ENCODE results near the gene HDHD3.
"Not testable (repeated sequence)": the region's sequence is repeated elsewhere in the genome, so short reads cannot be mapped to it uniquely, and the experiment has no call there.

The HDHD3 gene

GRCh38 chr9:113376634-113377567, at the start of gene HDHD3:
TSS of gene HDHD3 (minus strand) at chr9:113376986. CDS start at chr9:113374354, 2,632 bp downstream.
- peak; percentile 71 for DNase-seq (ENCODE audit: low read depth)

DNA sequence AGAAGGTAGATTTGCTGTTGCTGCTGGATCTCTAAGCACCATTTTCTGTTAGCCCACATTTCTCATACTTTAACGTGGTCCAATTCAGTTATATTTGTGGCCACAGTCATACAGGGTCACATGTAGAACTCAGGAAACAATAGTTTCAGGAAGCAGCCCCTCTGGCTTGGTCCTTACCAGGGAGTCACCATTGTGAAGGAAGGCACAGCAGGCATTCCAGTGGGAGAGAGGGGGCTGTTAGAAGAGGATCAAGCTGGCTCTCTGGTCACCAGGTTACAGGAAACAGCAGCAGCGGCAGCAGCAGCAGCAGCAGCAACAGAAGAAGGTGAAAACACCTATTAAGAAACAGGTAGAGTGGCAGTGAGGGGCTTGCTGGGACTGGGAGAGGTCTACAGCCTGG, 48.3 kb upstream of the HDHD3 start:
- DNase-seq (ENCODE audit: low read depth), result no peak

DNA sequence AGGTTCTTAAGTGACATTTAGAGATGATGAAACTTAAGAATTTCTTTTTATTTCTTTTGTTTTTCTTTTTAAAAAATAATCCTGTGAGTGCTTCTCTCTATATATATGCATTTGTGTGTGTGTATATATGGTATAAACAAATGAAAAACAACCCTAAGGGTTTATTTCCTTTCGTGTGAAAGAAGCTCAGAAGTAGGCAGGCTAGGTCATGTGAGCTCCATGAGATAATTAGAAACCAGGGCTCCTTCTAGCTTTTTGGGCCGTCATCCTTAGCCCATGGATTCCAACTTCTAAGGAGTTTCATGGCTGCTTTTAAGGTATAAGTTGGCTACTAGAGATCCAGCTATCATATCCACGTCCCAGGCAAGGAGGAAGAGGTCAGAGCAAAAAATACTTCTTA, 44.9 kb upstream of the HDHD3 start:
- no peak for DNase-seq (ENCODE audit: low read depth)

DNA sequence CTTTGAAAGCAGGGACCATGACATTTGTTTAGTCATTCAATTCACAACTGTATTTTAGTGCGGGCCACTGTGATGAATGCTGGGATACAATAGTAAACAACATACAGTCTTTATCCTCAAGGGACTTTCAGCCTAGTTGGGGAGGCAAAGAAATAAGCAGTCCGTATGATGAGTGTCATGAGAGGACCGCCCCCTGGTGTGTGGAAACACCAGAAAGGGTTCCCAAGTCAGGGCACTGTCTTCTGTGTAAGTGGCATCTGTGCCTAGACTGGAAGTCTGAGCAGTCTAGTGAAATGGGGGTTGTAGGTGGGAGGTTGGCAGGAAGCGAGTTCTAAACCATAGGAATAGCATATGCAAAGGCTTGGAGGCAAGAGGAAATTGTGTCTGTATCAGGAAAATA, 40.6 kb upstream of the HDHD3 start:
- no peak for DNase-seq (ENCODE audit: low read depth)

GRCh38 chr9:113416149-113416721, 39.4 kb upstream of the HDHD3 start:
- no peak for DNase-seq (ENCODE audit: low read depth)

GRCh38 chr9:113410207-113410864, 33.5 kb upstream of the HDHD3 start, which contains the start of the genes C9orf43 and POLE3:
TSS of gene C9orf43 (plus strand) at chr9:113410747. CDS start at chr9:113413494, 2,747 bp downstream.
TSS of gene POLE3 (minus strand) at chr9:113410675. CDS start at chr9:113410293, 382 bp downstream.
- DNase-seq (ENCODE audit: low read depth), result peak; percentile 93

GRCh38 chr9:113409883-113410206, 33.1 kb upstream of the HDHD3 start:
- DNase-seq (ENCODE audit: low read depth), result no peak

GRCh38 chr9:113409481-113409880, 32.7 kb upstream of the HDHD3 start:
- DNase-seq (ENCODE audit: low read depth), result no peak

GRCh38 chr9:113406873-113407511, 30.2 kb upstream of the HDHD3 start:
- peak; percentile 26 for DNase-seq (ENCODE audit: low read depth)

DNA sequence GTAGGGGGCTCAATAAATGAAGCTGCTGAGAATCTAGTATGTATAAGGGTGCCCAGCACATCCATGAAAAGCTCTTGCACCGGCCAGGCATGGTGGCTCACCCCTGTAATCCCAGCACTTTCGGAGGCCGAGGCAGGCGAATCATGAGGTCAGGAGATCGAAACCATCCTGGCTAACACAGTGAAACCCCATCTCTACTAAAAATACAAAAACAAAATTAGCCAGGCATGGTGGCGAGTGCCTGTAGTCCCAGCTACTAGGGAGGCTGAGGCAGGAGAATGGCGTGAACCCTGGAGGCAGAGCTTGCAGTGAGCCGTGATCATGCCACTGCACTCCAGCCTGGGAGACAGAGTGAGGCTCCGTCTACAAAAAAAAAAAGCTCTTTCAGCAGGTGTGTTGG, 29.6 kb upstream of the HDHD3 start:
- DNase-seq (ENCODE audit: low read depth), result not testable (repeated sequence)

DNA sequence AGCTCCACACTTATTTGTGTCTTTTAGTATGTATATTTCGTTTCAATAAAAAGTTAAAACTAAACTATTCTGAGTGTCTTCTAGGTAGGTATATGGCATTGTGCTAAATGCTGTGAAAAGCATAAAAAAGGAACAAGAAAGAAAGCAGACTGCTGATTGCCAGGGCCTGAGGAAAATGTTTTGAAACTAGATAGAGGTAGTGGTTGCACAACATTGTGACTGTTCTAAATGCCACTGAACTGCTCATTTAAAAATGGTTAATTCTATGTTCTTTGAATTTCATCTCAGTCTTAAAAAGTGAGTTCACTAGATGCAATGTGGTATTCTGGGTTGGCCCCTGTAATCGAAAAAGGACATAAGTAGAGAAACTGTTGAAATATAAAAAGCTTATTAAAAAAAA, 26.9 kb upstream of the HDHD3 start:
- no peak for DNase-seq (ENCODE audit: low read depth)

GRCh38 chr9:113401027-113401792, 24.4 kb upstream of the HDHD3 start, which contains the start of gene ALAD:
TSS of gene ALAD (minus strand) at chr9:113401284. CDS start at chr9:113393559, 7,725 bp downstream.
- peak; percentile 99 for DNase-seq (ENCODE audit: low read depth)

GRCh38 chr9:113399646-113400200, 22.9 kb upstream of the HDHD3 start:
- DNase-seq (ENCODE audit: low read depth), result no peak

DNA sequence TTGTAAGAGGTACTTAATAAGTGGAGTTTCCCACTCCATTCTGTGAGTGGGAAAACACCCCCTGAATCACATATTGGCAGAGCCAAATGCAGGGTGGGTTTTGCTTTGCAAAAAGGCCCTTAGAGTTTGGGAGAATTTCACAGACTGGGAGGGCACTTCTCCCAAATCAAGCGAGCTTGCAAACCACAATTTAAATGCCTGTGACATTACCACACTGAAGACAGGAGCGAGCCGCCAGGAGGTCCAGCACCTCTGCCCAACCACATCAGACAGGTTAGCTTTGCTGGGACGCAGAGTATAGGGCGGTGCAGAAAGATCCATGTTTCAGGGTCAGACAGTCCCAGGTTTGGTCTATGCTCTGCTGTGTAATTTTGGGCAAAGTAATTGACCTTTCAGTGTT, 22.0 kb upstream of the HDHD3 start:
- no peak for DNase-seq (ENCODE audit: low read depth)

DNA sequence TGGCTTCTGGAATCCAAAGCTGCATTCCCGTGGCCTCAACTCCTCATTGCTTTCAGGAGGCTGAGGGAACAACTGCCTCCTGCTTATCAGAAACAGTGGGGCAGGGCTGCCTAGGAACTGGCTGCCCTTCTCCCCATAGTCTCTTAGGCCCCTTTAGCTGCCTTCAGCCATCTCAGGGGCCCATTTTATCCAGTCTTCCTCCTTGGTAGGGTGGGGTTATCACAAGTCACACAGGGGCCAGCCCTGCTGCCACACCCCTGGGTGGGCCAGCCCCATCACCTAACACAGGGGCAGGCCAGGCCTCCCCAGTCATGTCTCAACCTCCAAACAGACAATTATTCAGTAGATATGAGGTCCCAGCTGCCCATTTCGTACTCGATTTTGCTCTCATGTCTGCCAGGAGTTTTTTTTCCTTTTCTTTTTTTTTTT, 20.4 kb upstream of the HDHD3 start:
- DNase-seq (ENCODE audit: low read depth), result no peak

GRCh38 chr9:113395000-113395861, 18.4 kb upstream of the HDHD3 start:
- DNase-seq (ENCODE audit: low read depth), result no peak

DNA sequence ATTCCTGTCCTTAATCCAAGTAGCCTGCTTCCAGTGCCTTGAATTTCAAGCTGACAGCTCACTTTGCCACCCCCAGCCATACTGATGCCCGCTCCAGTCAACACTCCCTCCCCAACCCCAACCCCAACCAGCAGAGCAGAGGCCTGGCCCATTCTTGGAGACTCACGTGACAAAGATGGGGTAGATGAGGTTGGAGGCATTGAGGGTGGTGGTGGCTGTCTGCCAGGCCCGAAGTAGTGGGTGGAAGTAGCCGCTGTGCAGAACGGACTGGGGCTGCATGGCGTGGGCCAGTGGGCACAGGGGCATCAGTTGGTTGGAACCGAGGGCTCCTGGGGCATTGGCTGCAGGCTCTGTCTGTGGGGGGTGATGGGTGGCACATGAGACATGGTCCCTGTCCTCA, 16.5 kb upstream of the HDHD3 start:
- DNase-seq (ENCODE audit: low read depth), result no peak

DNA sequence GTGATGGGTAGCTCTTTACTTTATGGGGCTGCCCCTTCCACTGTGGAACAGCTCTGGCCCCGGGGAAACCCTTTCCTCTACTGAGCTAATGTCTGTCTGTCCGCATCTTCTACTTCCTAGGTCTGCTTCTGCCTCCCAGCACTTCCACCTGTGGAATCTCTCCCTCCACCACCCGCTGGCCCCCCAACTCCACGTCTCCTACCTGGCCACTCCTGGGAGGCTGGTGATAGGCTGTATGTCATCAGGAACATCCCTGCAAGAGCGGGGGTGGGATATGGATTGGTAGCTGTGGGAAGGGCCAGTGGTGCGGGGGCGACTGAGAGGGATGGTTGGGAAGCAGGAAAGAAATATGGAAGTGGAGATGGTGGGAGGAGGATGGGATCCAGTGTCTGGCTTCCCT, 15.1 kb upstream of the HDHD3 start:
- DNase-seq (ENCODE audit: low read depth), result no peak

- no peak for DNase-seq (ENCODE audit: low read depth)
Observed at GRCh38 chr9:113390192-113390960, 13.6 kb upstream of the HDHD3 start.

Data from stimulated activated CD8-positive, alpha-beta memory T cell treated with anti-CD3 and anti-CD28 coated beads, Interleukin-4, amount 100 ng/mL, for 24 hours (primary cell).